Amniotic epithelial cell (primary cell): ENCODE measurements around the gene SLC26A11.
"Not testable (repeated sequence)": the region's sequence is repeated elsewhere in the genome, so short reads cannot be mapped to it uniquely, and the experiment has no call there.

Source experiments
- DNase-seq: peaks from one replicate; pipeline ENCODE4 v3.0.0-alpha.2; 2010; ENCODE audit warnings: low read depth

Gene SLC26A11

GRCh38 chr17:80262291-80262690 is 42.1 kb downstream of the SLC26A11 start:
- DNase-seq = no peak

DNA sequence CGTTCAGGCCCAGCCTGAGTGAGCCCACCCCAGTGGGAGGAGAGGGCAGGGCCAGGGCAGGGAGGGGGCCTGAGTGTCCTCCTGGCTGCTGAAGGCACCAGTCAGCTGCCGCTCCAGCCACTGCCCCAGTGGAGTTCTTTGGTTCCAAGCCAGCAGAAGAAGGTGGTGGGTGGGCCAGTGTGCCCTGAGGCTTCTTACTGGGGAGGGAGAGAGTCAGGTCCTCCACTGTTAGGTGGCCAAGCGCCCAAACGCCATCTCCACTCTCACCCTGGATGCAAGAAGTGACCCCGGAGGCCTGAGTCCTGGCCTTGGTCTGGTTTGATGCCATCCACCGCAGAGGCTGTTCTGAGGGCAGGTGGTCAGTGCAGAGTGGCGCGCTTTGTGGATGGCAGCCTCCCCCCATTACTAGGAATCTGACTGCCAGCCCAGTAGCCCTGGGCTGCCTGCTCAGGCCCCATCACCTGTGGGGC is 42.6 kb downstream of the SLC26A11 start:
- DNase-seq = no peak

GRCh38 chr17:80263253-80264204 is 43.3 kb downstream of the SLC26A11 start:
- no peak for DNase-seq

DNA sequence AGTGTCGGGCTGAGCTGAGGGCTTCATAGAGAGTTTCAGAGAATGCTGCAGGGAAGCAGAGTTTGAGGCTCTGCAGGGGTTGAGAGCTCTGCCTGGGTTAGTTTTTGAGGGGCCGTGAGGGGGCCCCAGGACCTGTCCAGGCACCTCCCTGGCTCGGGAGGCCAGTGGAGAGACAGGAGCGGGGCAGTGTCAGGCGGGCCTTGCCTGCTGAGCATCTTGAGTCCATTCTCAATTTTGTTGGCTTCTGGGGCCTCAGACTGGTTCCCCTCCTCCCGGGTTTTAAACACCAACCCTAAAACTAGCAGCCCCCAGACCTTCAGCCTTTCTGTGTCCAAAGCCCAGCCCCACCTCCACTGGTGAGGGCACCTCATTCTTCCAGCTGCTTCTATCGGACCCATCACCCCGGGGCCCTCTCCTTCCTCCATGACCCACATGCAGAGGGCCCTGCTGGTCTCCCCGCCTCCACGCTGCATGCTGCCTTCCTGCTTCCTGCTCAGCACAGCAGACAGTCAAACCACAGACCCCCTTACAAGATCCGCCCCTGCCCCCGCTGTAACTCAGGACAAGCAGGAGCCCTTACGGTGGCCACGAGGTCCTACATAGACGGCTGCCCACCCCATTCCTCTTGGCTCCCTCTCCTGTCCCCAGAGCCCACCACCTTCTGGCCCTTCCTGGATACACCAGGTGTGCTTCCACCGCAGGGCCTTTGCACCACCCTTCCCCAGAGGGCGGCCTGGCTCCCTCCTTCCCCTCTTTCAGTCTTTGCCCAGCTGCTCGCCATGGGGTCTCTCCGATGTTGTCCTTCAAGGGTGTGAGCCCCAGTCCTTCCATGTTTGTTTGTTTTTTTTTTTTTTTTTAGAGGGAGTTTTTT is 44.2 kb downstream of the SLC26A11 start:
- DNase-seq = no peak

DNA sequence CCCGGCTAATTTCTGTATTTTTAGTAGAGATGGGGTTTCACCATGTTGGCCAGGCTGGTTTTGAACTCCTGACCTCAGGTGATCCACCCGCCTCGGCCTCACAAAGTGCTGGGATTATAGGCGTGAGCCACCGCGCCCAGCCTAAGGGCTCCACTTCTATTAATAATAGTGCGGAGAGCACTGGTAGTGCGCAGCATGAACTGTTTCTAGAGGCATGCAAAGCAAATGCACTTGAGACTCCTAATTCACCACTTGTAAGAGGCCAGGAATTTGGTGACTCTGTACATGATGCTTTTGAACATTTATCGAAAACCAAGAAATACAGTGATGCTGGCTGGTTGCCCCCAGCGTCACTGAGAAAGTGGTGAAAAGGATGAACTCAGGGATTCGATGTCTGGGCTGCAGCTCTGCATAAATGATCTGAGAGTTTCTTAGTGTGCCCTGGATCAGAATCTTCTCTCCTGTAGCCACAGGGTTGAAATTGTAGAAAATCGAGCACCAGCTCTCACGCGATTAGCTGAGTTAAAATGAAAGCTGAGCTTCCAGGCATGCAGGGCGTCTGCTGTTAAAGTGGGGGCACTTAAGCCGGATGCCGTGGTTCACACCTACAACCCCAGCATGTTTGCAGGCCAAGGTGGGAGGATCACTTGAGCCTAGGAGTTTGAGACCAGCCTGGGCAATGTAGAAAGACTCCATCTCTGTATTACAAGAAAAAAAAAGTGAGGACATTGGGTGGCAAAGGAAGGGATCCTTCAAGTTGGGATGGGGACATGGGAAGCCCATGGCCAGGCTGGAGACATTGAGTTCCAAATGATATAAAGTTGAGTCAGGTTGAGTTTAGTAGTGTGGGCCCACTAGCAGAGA is 45.2 kb downstream of the SLC26A11 start:
- DNase-seq = no peak

DNA sequence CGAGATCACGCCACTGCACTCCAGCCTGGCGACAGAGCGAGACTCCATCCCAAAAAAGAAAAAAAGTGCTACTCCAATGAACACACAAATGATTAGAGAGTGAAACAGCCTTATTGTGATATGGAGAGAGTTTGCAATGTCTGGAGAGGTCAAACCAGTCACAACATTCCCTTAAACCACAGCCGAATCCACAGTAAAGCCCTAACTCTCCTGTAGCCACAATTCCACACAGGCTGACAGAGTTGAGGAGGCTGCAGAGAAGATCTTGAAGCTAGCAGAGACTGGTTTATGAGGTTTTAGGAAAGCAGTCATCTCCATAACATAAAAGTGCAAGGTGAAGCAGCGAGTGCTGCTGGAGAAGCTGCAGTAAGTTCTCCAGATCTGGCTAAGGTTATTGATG is 47.2 kb downstream of the SLC26A11 start:
- DNase-seq = peak; percentile 53

- no peak for DNase-seq
Observed at GRCh38 chr17:80268427-80268826, 48.2 kb downstream of the SLC26A11 start.

DNA sequence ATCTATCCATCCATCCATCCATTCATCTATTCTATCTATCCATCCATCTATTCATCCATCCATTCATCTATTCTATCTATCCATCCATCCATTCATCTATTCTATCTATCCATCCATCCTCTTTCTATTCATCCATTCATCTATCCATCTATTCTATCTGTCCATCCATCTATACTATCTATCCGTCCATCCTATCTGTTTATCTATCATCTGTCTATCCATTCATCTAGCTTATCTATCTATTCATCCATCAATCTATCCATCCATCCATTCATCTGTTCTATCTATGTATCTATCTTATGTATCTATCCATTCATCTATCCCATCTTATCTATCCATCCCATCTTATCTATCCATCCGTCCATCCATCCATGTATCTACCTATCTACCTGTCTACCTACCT is 49.2 kb downstream of the SLC26A11 start:
- DNase-seq = no peak

DNA sequence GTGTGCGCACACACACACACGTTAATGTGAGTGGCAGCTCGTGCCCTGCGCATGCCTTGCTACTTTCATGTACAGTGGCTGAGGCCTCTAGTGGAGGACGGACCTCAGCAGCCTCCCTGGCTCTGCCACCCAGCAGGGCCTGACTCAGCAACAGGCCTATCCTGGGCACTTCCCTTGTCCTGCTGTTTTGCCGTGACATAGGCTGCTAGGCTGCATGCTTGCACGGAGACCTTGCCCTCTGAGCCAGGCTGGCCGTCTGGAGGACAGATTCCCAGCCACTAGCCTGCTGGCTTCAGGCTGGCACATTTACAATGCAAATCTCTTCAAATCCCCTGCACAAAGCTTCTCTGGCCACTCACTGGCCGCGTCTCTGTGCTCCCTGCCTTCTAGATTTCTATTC is 49.9 kb downstream of the SLC26A11 start:
- no peak for DNase-seq

DNA sequence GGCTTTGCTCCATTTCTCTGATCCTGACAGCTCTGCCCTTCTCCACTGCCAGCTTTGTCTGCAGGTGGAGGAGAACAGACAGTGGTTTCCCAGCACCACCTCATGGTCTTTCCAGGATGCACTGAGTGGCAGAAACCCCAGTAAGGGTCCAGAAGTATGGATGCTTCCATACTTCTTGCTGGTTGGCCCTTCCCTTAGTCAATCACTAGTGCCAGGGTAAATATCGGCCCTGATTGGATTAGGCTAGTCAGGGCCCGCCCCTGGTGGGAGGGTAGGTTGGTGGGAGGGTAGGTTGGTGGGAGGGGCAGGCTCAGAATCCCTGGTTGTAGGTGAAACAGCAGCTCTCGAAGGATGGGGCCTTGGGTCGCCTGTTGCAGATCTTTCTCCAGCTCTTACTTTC is 50.6 kb downstream of the SLC26A11 start:
- peak; percentile 61 for DNase-seq

- no peak for DNase-seq
Observed at GRCh38 chr17:80272366-80272765, 52.1 kb downstream of the SLC26A11 start.

DNA sequence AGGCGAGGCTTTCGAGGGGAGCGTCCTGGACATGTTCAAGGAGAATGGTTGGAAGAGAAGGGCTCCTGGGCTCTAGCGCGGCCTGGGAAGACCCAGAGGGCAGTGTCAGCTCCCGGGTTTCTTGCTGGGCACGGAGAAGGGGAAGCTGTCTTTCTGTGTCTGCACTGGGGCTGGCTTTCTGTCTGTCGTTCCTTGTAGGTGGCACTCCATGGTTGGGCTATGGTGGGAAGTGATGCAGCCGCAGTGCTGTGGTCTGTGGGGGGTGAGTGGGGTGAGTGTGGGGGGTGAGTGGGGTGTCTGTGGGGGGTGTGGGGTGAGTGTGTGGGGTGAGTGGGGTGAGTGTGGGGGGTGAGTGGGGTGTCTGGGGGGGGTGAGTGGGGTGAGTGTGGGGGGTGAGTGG is 54.1 kb downstream of the SLC26A11 start:
- no peak for DNase-seq

- no peak for DNase-seq
Observed at GRCh38 chr17:80274871-80275449, 54.7 kb downstream of the SLC26A11 start.

- not testable (repeated sequence) for DNase-seq
Observed at GRCh38 chr17:80275857-80276256, 55.6 kb downstream of the SLC26A11 start.

DNA sequence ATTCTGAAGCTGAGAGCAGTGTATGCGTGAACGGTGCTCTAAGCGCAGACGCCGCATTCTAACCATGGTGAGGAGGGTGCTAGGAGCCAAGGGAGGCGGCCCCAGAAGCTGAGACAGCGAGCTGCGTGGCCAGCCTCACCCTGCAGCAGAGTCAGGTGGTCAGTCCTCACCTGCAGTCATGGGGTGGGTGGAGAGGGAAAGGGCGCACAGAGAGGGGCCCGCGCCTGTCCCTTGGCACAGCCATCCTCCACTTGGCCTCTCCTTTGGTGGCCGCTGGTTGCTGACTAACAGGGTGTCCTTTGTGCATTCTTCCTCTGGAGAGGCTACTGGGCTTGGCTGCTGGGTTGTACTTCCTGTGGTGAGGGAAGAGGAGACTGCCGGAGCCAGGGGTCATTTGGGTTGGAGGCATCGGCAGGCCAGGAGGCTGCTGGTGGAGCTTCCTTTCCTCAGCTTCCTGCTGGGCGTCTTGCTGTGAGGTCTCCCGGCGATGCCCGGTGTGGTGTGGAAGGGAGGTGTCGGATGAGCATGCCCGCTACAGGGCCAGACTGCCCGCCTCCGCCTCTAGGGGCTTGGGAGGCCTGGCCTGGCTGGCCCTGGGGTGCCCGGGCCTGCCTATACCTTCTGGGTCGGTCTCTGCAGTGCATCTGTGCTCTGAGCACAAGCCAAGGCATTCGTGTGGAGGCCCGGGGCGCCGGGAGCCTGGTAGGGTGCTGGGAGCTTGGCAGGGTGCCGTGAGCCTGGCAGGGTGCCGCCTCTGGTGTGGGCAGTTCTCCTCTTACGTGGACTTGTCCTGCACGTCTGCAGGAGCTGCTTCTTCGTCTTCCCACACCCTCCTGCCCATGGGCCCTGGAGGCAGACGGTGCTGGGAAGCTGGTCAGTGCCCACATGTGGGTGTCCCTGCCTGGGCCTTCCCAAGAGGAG is 57.8 kb downstream of the SLC26A11 start:
- no peak for DNase-seq

- peak; percentile 85 for DNase-seq
Observed at GRCh38 chr17:80279895-80280294, 59.7 kb downstream of the SLC26A11 start.

DNA sequence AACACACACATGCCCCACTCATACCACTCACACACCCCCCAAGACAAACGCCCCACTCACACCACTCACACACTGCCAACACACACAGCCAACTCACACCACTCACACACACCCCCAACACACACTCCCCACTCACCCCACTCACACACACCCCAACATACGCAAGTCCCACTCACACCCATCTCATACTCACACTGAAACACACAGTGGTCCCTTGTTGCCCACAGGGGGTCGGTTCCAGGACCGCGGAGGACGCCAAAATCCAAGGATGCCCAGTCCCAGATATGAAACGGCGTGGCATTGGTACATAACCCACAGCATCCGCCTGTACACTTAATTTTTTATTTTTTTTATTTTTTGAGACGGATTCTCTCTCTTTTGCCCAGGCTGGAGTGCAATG is 61.3 kb downstream of the SLC26A11 start:
- no peak for DNase-seq

- no peak for DNase-seq
Observed at GRCh38 chr17:80283116-80283852, 63.1 kb downstream of the SLC26A11 start.

DNA sequence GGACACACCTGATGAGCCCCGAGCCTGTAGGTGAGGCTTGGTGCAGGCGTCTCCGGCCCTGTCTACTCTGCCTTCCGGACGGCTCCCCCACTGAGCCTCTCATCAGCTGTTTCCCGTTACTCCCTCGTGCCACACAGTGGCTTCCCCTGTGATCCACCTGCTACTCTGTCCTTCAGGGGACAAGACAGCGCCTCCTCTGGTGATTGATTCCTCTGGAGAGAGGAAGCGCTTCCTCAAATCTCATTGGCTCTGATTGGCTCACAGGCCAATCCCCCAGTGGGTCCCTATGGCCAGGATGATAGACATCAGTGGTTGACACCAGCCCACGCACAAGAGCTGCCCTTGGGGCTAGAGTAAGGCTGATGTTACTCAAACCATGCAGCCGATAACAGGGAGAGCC is 64.4 kb downstream of the SLC26A11 start:
- DNase-seq = no peak
